AG04449 (cell line): ENCODE results near the gene PGAP6.

Experiments used
- CTCF ChIA-PET: fragments of 350-600 bp; formaldehyde crosslinking; extraction: SDS; loops from one replicate; lab custom pipeline; 2021; ENCODE audit warnings: antibody characterized with exemption; lab: Yijun Ruan, JAX
- POLR2A ChIA-PET: fragments of 400-600, 350-600 bp; formaldehyde crosslinking; extraction: SDS; loops from one replicate; lab custom pipeline; 2020; ENCODE audit warnings: antibody characterized with exemption, inconsistent platforms; lab: Yijun Ruan, JAX
- DNase-seq: peaks from one replicate; pipeline ENCODE4 v3.0.0-alpha.2; 2010; ENCODE audit warnings: low read depth, low spot score
- H3K4me3 ChIP-seq: 2 replicates; pipeline ENCODE4 v1.5.1; 2011; ENCODE audit warnings: low read depth, mild to moderate bottlenecking, control low read depth, low read length
- TF ChIP-seq, protein P1 (sequence below): IDR thresholded peaks from one replicate; pipeline ENCODE4 v1.5.1; 2011; ENCODE audit warnings: mild to moderate bottlenecking, moderate library complexity, low read length, control low read depth, inconsistent platforms; ENCODE audit not compliant: insufficient read depth; ENCODE audit errors: missing control alignments

The PGAP6 gene

DNA sequence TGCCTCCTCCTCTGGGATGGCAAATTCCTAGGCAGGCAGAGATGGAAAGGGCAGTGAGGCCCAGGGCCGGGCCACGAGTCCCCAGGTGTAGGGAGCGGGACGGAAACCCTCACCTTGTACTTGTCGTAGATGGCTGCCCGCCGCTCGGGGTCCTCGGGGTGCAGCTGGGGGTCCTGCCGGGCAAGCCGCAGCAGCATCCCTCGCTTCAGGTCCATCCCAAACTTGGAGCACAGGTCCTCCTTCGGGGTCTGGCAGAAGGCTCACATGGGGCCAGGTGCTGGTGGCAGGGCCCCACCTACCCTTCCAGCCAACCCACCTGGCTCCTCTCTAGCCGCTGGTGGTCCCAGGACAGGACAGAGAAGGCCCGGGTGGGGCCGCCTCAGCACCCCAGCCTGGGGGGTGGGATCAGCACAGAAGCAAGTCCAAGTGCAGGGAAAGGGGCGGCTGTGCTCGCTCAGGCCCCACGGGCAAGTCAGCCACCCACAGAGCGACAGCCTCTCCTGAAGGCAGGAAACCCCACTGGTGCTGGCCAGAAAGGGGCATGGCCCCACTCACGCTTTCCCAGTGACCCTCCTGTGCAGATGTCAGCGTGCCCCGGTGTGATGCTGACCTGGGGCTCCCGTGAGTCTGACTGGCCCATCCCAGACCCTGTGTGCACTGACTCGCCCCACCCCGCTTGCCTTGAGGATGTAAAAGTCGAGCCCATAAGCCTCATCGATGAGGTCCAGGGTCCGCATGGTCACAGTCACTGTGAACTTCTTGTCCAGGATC is 13.2 kb downstream of the PGAP6 start:
- TF ChIP-seq, protein P1, sequence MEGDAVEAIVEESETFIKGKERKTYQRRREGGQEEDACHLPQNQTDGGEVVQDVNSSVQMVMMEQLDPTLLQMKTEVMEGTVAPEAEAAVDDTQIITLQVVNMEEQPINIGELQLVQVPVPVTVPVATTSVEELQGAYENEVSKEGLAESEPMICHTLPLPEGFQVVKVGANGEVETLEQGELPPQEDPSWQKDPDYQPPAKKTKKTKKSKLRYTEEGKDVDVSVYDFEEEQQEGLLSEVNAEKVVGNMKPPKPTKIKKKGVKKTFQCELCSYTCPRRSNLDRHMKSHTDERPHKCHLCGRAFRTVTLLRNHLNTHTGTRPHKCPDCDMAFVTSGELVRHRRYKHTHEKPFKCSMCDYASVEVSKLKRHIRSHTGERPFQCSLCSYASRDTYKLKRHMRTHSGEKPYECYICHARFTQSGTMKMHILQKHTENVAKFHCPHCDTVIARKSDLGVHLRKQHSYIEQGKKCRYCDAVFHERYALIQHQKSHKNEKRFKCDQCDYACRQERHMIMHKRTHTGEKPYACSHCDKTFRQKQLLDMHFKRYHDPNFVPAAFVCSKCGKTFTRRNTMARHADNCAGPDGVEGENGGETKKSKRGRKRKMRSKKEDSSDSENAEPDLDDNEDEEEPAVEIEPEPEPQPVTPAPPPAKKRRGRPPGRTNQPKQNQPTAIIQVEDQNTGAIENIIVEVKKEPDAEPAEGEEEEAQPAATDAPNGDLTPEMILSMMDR, result no peak
- no peak for DNase-seq
- ChIA-PET POLR2A (no interaction called here), CTCF (interaction anchor here (1.1 kb wide), 1 partner anchor 262 kb away, joined by 4 read pairs; no protein-coding TSS in a partner anchor)
- no peak overlapping the region for H3K4me3 ChIP-seq

- ChIA-PET CTCF (no interaction called here), POLR2A (no interaction called here)
Measured at GRCh38 chr16:367333-367903, 14.4 kb downstream of the PGAP6 start.

DNA sequence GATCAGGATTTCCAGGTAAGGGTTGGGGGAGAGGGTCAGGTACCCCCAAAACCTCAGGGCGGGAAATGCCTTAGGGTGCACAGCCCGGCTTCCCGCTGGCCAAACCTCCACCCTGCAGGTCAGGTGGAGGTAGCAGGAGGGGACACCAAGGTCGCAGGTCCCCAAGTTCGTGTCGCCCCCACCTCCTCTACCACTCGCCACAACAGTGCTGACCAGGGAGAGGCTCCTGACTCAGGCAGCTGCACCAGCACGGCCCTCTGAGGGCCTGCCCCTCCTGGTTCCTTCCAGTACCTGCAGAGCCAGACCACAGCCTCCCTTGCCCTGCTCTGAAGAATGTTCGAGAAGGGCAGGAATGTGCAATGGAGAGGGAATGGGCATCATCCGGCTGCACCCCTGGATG is 15.3 kb downstream of the PGAP6 start:
- TF ChIP-seq, protein P1, result no peak
- no peak overlapping the region for H3K4me3 ChIP-seq
- ChIA-PET POLR2A (no interaction called here), CTCF (no interaction called here)
- DNase-seq, result no peak

More at GRCh38 chr16:367333-367903, 14.4 kb downstream of the PGAP6 start:
- no peak overlapping the region for H3K4me3 ChIP-seq
- no peak for DNase-seq
- TF ChIP-seq, protein P1, result no peak

GRCh38 chr16:364595-365491 is 16.9 kb downstream of the PGAP6 start:
- ChIA-PET CTCF (interaction anchor here (0.7 to 3.3 kb wide), 4 partner anchors 10 to 268 kb away, joined by 3 to 10 read pairs (median 3); no protein-coding TSS in a partner anchor), POLR2A (no interaction called here)
- no peak overlapping the region for H3K4me3 ChIP-seq
- no peak for DNase-seq
- TF ChIP-seq, protein P1, result no peak

- CTCF ChIA-PET, result interaction anchor here (2.2 to 3.8 kb wide), 3 partner anchors 183 to 267 kb away, joined by 4 to 44 read pairs (median 10); no protein-coding TSS in a partner anchor
Measured at GRCh38 chr16:363766-364490, 17.9 kb downstream of the PGAP6 start.

More at GRCh38 chr16:363766-364490, 17.9 kb downstream of the PGAP6 start:
- TF ChIP-seq, protein P1, result no peak
- POLR2A ChIA-PET, result no interaction called here
- DNase-seq, result no peak
- no peak overlapping the region for H3K4me3 ChIP-seq
